ENCODE measurements around the gene SSH2. TPM values are rescaled to one million over a fixed set of nuclear protein-coding genes. Genes with fewer than 3 reads are reported as not detected.

The SSH2 gene
- total and polyA plus RNA-seq, 2 donors (not counting 1 experiment from before 2014, with no cell fraction given): 51.5 to 183 TPM

GRCh38 chr17:29595107-29595942 is 334.7 kb downstream of the SSH2 start:
- TF ChIP-seq CTCF (IDR thresholded peaks at IDR 0.05): no peak
- TF ChIP-seq EZH2 (IDR thresholded peaks at IDR 0.05; ENCODE audit: borderline replicate concordance, insufficient read depth, low read depth, low read length, poor library complexity, severe bottlenecking): no peak
- POLR2A ChIA-PET: no interaction called here
- Histone ChIP-seq H3K4me1 (ENCODE audit: control insufficient read depth in 2 of 2, insufficient read depth in 2 of 2, low read length in 2 of 2) (peaks cover 31 to 35% of the 10 kb centered on the region in 2 donors), H3K27me3 (replicated peaks in 1 of 4; ENCODE audit: control extremely low read depth in 1 of 4, control insufficient read depth in 3 of 4, insufficient read depth in 4 of 4, low read length in 3 of 4) (peaks cover 0 to 7% (median 2%) of the 10 kb centered on the region in 4 experiments), H3K36me3 (replicated peaks in 1 of 2; ENCODE audit: control extremely low read depth in 1 of 2, control insufficient read depth in 1 of 2, extremely low read depth in 1 of 2, insufficient read depth in 2 of 2, low read length in 1 of 2) (no peaks in the 10 kb centered on the region), H3K79me2 (ENCODE audit: control insufficient read depth, insufficient read depth, low read length) (peaks cover 2% of the 10 kb centered on the region), H4K20me1 (ENCODE audit: control insufficient read depth, insufficient read depth, low read length, poor library complexity, severe bottlenecking) (no peaks in the 10 kb centered on the region), H2AFZ (ENCODE audit: insufficient read depth, low read depth, low read length, poor library complexity, severe bottlenecking) (no peak overlapping the region), H3K9me3 (ENCODE audit: control extremely low read depth in 1 of 3, control insufficient read depth in 2 of 3, insufficient read depth in 1 of 3, low read length in 2 of 3) (peaks cover 0 to 2% (median 0%) of the 10 kb centered on the region in 3 donors), H3K9ac (ENCODE audit: low read length) (no peak overlapping the region), H3K4me3 (ENCODE audit: control extremely low read depth in 1 of 5, extremely low read depth in 1 of 5, insufficient read depth in 1 of 5, low read depth in 2 of 5, low read length in 4 of 5) (no peak overlapping the region), H3K27ac (ENCODE audit: low read length in 2 of 2) (no peak overlapping the region), H3K4me2 (replicated peaks; ENCODE audit: low read depth, low read length, poor library complexity, severe bottlenecking) (no peak overlapping the region)
- 96% methylated on average over 4 of the region's 7 CpGs for WGBS (ENCODE audit: insufficient coverage)
- no peak for ATAC-seq (ENCODE audit: low read depth)
- Mint-ChIP-seq H3K4me1 (peaks cover 33% of the 10 kb centered on the region), H3K9me3 (ENCODE audit: insufficient read depth) (no peaks in the 10 kb centered on the region), H3K4me3 (peak overlapping the region; percentile 74), H3K27ac (no peak overlapping the region), H3K27me3 (no peaks in the 10 kb centered on the region)
- CTCF ChIA-PET: interaction anchor here (1.0 to 1.5 kb wide), 4 partner anchors 18 to 25 kb away, joined by 3 to 4 read pairs (median 4); no protein-coding TSS in a partner anchor
- intact Hi-C loops (cut with micrococcal nuclease): no loop called here
- DNase-seq: no peak

Measured in B cell (primary cell).